ENCODE results near the gene SDHA. TPM values are rescaled to one million over a fixed set of nuclear protein-coding genes. Genes with fewer than 3 reads are reported as not detected.

SDHA gene
- total and polyA plus RNA-seq, 10 of the 15 experiments (the other 5 are each of a cell fraction or from before 2014, with no cell fraction given), result 63.3 to 205 (median 104) TPM

- WGBS (ENCODE audit: insufficient coverage, insufficient replicate concordance, low lambda C conversion rate, missing lambda C conversion rate), result 7% methylated on average over 9 of the region's 9 CpGs
- no peak for TF ChIP-seq POLR2AphosphoS5 (IDR thresholded peaks at IDR 0.05; ENCODE audit: low read length)
- no peak for TF ChIP-seq ATF2 (IDR thresholded peaks at IDR 0.05; ENCODE audit: low read length)
- SMC1A ChIA-PET (ENCODE audit: uncharacterized antibody, unreplicated experiment), result interaction anchor here (0.9 to 2.7 kb wide), 5 partner anchors 12 to 52 kb away, joined by 3 to 9 read pairs (median 4); partner anchors contain the start of gene PDCD6
- in situ Hi-C loops (cut with MboI) (no loop called here), intact Hi-C loops (cut with micrococcal nuclease; ENCODE audit: unreplicated experiment) (loop anchor here (2.0 kb wide), 1 partner anchor 51 kb away; the partner anchor contains the start of gene PDCD6)
- Histone ChIP-seq H3K27me3 (replicated peaks in 1 of 2; ENCODE audit: control insufficient read depth in 2 of 2, insufficient read depth in 2 of 2, low read length in 1 of 2) (no peaks in the 10 kb centered on the region), H4K20me1 (ENCODE audit: control insufficient read depth, insufficient read depth) (no peaks in the 10 kb centered on the region), H3K79me2 (ENCODE audit: control insufficient read depth, insufficient read depth, low read length) (peaks cover 57% of the 10 kb centered on the region), H3K9me3 (replicated peaks; ENCODE audit: control insufficient read depth, insufficient read depth, low read length) (no peaks in the 10 kb centered on the region), H3K36me3 (ENCODE audit: control insufficient read depth in 2 of 2, insufficient read depth in 2 of 2, low read length in 1 of 2) (peaks cover 0 to 2% of the 10 kb centered on the region in 2 experiments; a peak in 2 of 4 replicates), H3K4me2 (ENCODE audit: control insufficient read depth, insufficient read depth) (peak overlapping the region; percentile 66), H3K4me3 (peak overlapping the region; percentile 98), H3K9ac (ENCODE audit: control insufficient read depth, insufficient read depth, low read length) (peak overlapping the region; percentile 86), H3K4me1 (ENCODE audit: control insufficient read depth, insufficient read depth, low read length) (peaks cover 9% of the 10 kb centered on the region), H2AFZ (ENCODE audit: control insufficient read depth, low read depth, low read length) (no peak overlapping the region), H3K27ac (ENCODE audit: control insufficient read depth, insufficient read depth) (peak overlapping the region; percentile 39; the same call in 1 of the 2 replicates)
- FAIRE-seq, result no peak
- CTCF ChIA-PET, result interaction anchor here (0.6 to 2.8 kb wide), 3 partner anchors 31 to 1435 kb away, joined by 3 to 13 read pairs (median 3); no protein-coding TSS in a partner anchor
- no peak for DNase-seq (ENCODE audit: low read depth, low spot score)
- ATAC-seq, result peak; percentile 13
- TSS peak; percentile 57 for BruUV-seq (replicated peaks)
- RAD21 ChIA-PET (ENCODE audit: unreplicated experiment), result interaction anchor here (0.8 to 2.4 kb wide), 3 partner anchors 12 to 150 kb away, joined by 3 to 7 read pairs (median 6); no protein-coding TSS in a partner anchor
- POLR2A ChIA-PET, result interaction anchor here (0.7 to 3.4 kb wide), 5 partner anchors 29 to 254 kb away, joined by 3 to 21 read pairs (median 3); partner anchors contain the start of gene PDCD6
Measured at GRCh38 chr5:219460-219863, 1.3 kb downstream of the SDHA start.

- H3K9me3 ChIP-seq (replicated peaks; ENCODE audit: control insufficient read depth, insufficient read depth, low read length), result no peaks in the 10 kb centered on the region
- H3K9ac ChIP-seq (ENCODE audit: control insufficient read depth, insufficient read depth, low read length), result peak overlapping the region; percentile 86; the same call in 1 of the 2 replicates
- no peak overlapping the region for H2AFZ ChIP-seq (ENCODE audit: control insufficient read depth, low read depth, low read length)
- ChIA-PET RAD21 (ENCODE audit: unreplicated experiment) (interaction anchor here (0.8 to 2.4 kb wide), 3 partner anchors 12 to 149 kb away, joined by 3 to 7 read pairs (median 6); no protein-coding TSS in a partner anchor), CTCF (interaction anchor here (1.6 to 2.8 kb wide), 2 partner anchors 32 to 227 kb away, joined by 3 to 13 read pairs; no protein-coding TSS in a partner anchor), SMC1A (ENCODE audit: uncharacterized antibody, unreplicated experiment) (interaction anchor here (0.9 to 2.7 kb wide), 5 partner anchors 12 to 51 kb away, joined by 3 to 9 read pairs (median 4); partner anchors contain the start of gene PDCD6), POLR2A (interaction anchor here (0.7 to 3.4 kb wide), 4 partner anchors 31 to 253 kb away, joined by 3 to 21 read pairs (median 3); partner anchors contain the start of gene PDCD6)
- peaks cover 4% of the 10 kb centered on the region in 2 experiments; a peak in 3 of 4 replicates for H3K36me3 ChIP-seq (ENCODE audit: control insufficient read depth in 2 of 2, insufficient read depth in 2 of 2, low read length in 1 of 2)
- intact Hi-C loops (cut with micrococcal nuclease; ENCODE audit: unreplicated experiment) (loop anchor here (2.0 kb wide), 1 partner anchor 51 kb away; the partner anchor contains the start of gene PDCD6), in situ Hi-C loops (cut with MboI) (no loop called here)
- 3% methylated on average over 4 of the region's 4 CpGs for WGBS (ENCODE audit: insufficient coverage, insufficient replicate concordance, low lambda C conversion rate, missing lambda C conversion rate)
- no TSS peak for BruUV-seq (replicated peaks)
- H3K4me2 ChIP-seq (ENCODE audit: control insufficient read depth, insufficient read depth), result peak overlapping the region; percentile 66
- ATAC-seq, result peak; percentile 46
- peaks cover 57% of the 10 kb centered on the region for H3K79me2 ChIP-seq (ENCODE audit: control insufficient read depth, insufficient read depth, low read length)
- FAIRE-seq, result no peak
- H3K4me1 ChIP-seq (ENCODE audit: control insufficient read depth, insufficient read depth, low read length), result peaks cover 9% of the 10 kb centered on the region
- H3K27me3 ChIP-seq (replicated peaks in 1 of 2; ENCODE audit: control insufficient read depth in 2 of 2, insufficient read depth in 2 of 2, low read length in 1 of 2), result no peaks in the 10 kb centered on the region
- peak overlapping the region; percentile 39 for H3K27ac ChIP-seq (ENCODE audit: control insufficient read depth, insufficient read depth)
- no peaks in the 10 kb centered on the region for H4K20me1 ChIP-seq (ENCODE audit: control insufficient read depth, insufficient read depth)
- H3K4me3 ChIP-seq, result peak overlapping the region; percentile 98
- DNase-seq (ENCODE audit: low read depth, low spot score), result no peak
- TF ChIP-seq SIN3A (IDR thresholded peaks at IDR 0.05; ENCODE audit: low read depth, low read length) (0 out of 2 replicates have a peak, but pooled peaks have one; percentile 35), NFXL1 (IDR thresholded peaks at IDR 0.05; ENCODE audit: borderline replicate concordance) (no peak), DPF2 (IDR thresholded peaks at IDR 0.05) (no peak), ZNF274 (IDR thresholded peaks at IDR 0.05; ENCODE audit: insufficient read depth, insufficient read length) (no peak), ELK1 (IDR thresholded peaks at IDR 0.05; ENCODE audit: low read depth, low read length) (no peak), KDM1A (IDR thresholded peaks at IDR 0.05; ENCODE audit: borderline replicate concordance) (no peak), NBN (IDR thresholded peaks at IDR 0.05) (no peak), E4F1 (IDR thresholded peaks at IDR 0.05; ENCODE audit: borderline replicate concordance, partially characterized antibody) (no peak), ASH2L (IDR thresholded peaks at IDR 0.05; ENCODE audit: borderline replicate concordance, low read depth) (peak; percentile 80; the same call in 1 of the 2 replicates)
Measured at GRCh38 chr5:219991-220390, 1.9 kb downstream of the SDHA start.

All from GM12878 (cell line).